Memory B cell (primary cell): ENCODE results near the gene SPNS2.

Experiments used
- ATAC-seq: fragments of 150-1000 bp; cut with Tn5 transposase; 2 replicates; pipeline ENCODE4 v1.10.0; 2021; ENCODE audit warnings: low read depth, mild to moderate bottlenecking, moderate library complexity
- DNase-seq, 2 donors: peaks; one replicate each; pipeline ENCODE4 v3.0.0; 2022; ENCODE audit warnings: low spot score in 2 of 2
- H3K27ac Mint-ChIP-seq: one replicate; pipeline ENCODE4 v1.8.0; 2022; ENCODE audit warnings: mild to moderate bottlenecking, moderate library complexity, mixed read lengths
- H3K27me3 Mint-ChIP-seq: one replicate; pipeline ENCODE4 v1.8.0; 2022; ENCODE audit warnings: mixed read lengths
- H3K36me3 Mint-ChIP-seq: one replicate; pipeline ENCODE4 v1.8.0; 2022; ENCODE audit warnings: mild to moderate bottlenecking, mixed read lengths
- H3K4me1 Mint-ChIP-seq: one replicate; pipeline ENCODE4 v1.8.0; 2022; ENCODE audit warnings: mixed read lengths
- H3K4me3 Mint-ChIP-seq: one replicate; pipeline ENCODE4 v1.8.0; 2022; ENCODE audit warnings: mild to moderate bottlenecking, moderate library complexity, mixed read lengths
- H3K9me3 Mint-ChIP-seq: one replicate; pipeline ENCODE4 v1.8.0; 2022; ENCODE audit warnings: mixed read lengths

The SPNS2 gene

GRCh38 chr17:4558347-4558971, 59.8 kb downstream of the SPNS2 start:
- Mint-ChIP-seq H3K9me3 (no peaks in the 10 kb centered on the region), H3K4me3 (no peak overlapping the region), H3K4me1 (peaks cover 30% of the 10 kb centered on the region), H3K27ac (no peak overlapping the region), H3K36me3 (no peaks in the 10 kb centered on the region), H3K27me3 (peaks cover 2% of the 10 kb centered on the region)
- ATAC-seq: no peak
- DNase-seq: no peak

- Mint-ChIP-seq H3K9me3 (no peaks in the 10 kb centered on the region), H3K4me3 (no peak overlapping the region), H3K4me1 (peaks cover 28% of the 10 kb centered on the region), H3K36me3 (no peaks in the 10 kb centered on the region), H3K27me3 (peaks cover 2% of the 10 kb centered on the region), H3K27ac (no peak overlapping the region)
- ATAC-seq: no peak
- DNase-seq: no peak
Measured at GRCh38 chr17:4559139-4559791, 60.6 kb downstream of the SPNS2 start.

GRCh38 chr17:4559966-4560365, 61.3 kb downstream of the SPNS2 start:
- no peaks in the 10 kb centered on the region for H3K36me3 Mint-ChIP-seq
- ATAC-seq (no peak), DNase-seq (no peak)
- H3K27me3 Mint-ChIP-seq: peaks cover 2% of the 10 kb centered on the region
- H3K4me3 Mint-ChIP-seq: no peak overlapping the region
- H3K27ac Mint-ChIP-seq: no peak overlapping the region
- peaks cover 23% of the 10 kb centered on the region for H3K4me1 Mint-ChIP-seq
- H3K9me3 Mint-ChIP-seq: no peaks in the 10 kb centered on the region

- DNase-seq (no peak), ATAC-seq (no peak)
- Mint-ChIP-seq H3K27ac (no peak within 1 kb of the TSS), H3K4me1 (peaks cover 23% of the 10 kb centered on the region), H3K36me3 (no peaks in the 10 kb centered on the region), H3K27me3 (peaks cover 2% of the 10 kb centered on the region), H3K9me3 (no peaks in the 10 kb centered on the region), H3K4me3 (no peak within 1 kb of the TSS)
Measured at GRCh38 chr17:4560421-4560820, 61.7 kb downstream of the SPNS2 start, which contains the start of gene GGT6. Gene GGT6 (minus strand): TSS chr17:4560577. CDS start chr17:4560521, 56 bp downstream.

GRCh38 chr17:4560837-4561256, 62.2 kb downstream of the SPNS2 start:
- DNase-seq (no peak), ATAC-seq (no peak)
- Mint-ChIP-seq H3K36me3 (no peaks in the 10 kb centered on the region), H3K9me3 (no peaks in the 10 kb centered on the region), H3K27me3 (peaks cover 2% of the 10 kb centered on the region), H3K4me1 (peaks cover 22% of the 10 kb centered on the region), H3K27ac (no peak overlapping the region), H3K4me3 (no peak overlapping the region)

GRCh38 chr17:4562015-4562969, 63.6 kb downstream of the SPNS2 start:
- H3K9me3 Mint-ChIP-seq: no peaks in the 10 kb centered on the region
- no peaks in the 10 kb centered on the region for H3K36me3 Mint-ChIP-seq
- peak overlapping the region; percentile 57 for H3K4me3 Mint-ChIP-seq
- ATAC-seq (peak; percentile 43), DNase-seq (no peak)
- peaks cover 19% of the 10 kb centered on the region for H3K4me1 Mint-ChIP-seq
- H3K27me3 Mint-ChIP-seq: peaks cover 2% of the 10 kb centered on the region
- peak overlapping the region; percentile 58 for H3K27ac Mint-ChIP-seq

- no peaks in the 10 kb centered on the region for H3K36me3 Mint-ChIP-seq
- H3K4me3 Mint-ChIP-seq: peak overlapping the region; percentile 46
Measured at GRCh38 chr17:4565209-4566141, 66.8 kb downstream of the SPNS2 start.

GRCh38 chr17:4566785-4567184, 68.1 kb downstream of the SPNS2 start:
- Mint-ChIP-seq H3K4me1 (peaks cover 16% of the 10 kb centered on the region), H3K27ac (no peak overlapping the region), H3K9me3 (no peaks in the 10 kb centered on the region), H3K36me3 (no peaks in the 10 kb centered on the region), H3K4me3 (no peak overlapping the region), H3K27me3 (no peaks in the 10 kb centered on the region)
- DNase-seq (peak; percentile 38 to 50), ATAC-seq (peak; percentile 68)

More at GRCh38 chr17:4565209-4566141, 66.8 kb downstream of the SPNS2 start:
- DNase-seq (peak in 1 of 2 donors; percentile 31), ATAC-seq (peak; percentile 60)
- Mint-ChIP-seq H3K27me3 (no peaks in the 10 kb centered on the region), H3K4me1 (peaks cover 21% of the 10 kb centered on the region), H3K9me3 (no peaks in the 10 kb centered on the region), H3K27ac (no peak overlapping the region)

- Mint-ChIP-seq H3K9me3 (no peaks in the 10 kb centered on the region), H3K4me1 (peaks cover 11% of the 10 kb centered on the region), H3K4me3 (no peak overlapping the region), H3K27me3 (peaks cover 1% of the 10 kb centered on the region), H3K36me3 (no peaks in the 10 kb centered on the region), H3K27ac (no peak overlapping the region)
- no peak for DNase-seq
- ATAC-seq: no peak
Measured at GRCh38 chr17:4569591-4569990, 70.9 kb downstream of the SPNS2 start.

GRCh38 chr17:4572131-4572530, 73.5 kb downstream of the SPNS2 start:
- ATAC-seq (no peak), DNase-seq (no peak)
- no peaks in the 10 kb centered on the region for H3K36me3 Mint-ChIP-seq
- no peak overlapping the region for H3K4me3 Mint-ChIP-seq
- H3K4me1 Mint-ChIP-seq: peaks cover 9% of the 10 kb centered on the region
- H3K27me3 Mint-ChIP-seq: peaks cover 6% of the 10 kb centered on the region
- no peaks in the 10 kb centered on the region for H3K9me3 Mint-ChIP-seq
- H3K27ac Mint-ChIP-seq: no peak overlapping the region

- DNase-seq: no peak
- Mint-ChIP-seq H3K4me1 (peaks cover 9% of the 10 kb centered on the region), H3K4me3 (no peak overlapping the region), H3K27me3 (peaks cover 7% of the 10 kb centered on the region), H3K36me3 (no peaks in the 10 kb centered on the region), H3K27ac (no peak overlapping the region), H3K9me3 (no peaks in the 10 kb centered on the region)
- no peak for ATAC-seq
Measured at GRCh38 chr17:4573115-4573514, 74.4 kb downstream of the SPNS2 start.

GRCh38 chr17:4573669-4574068, 75.0 kb downstream of the SPNS2 start:
- no peak for DNase-seq
- Mint-ChIP-seq H3K9me3 (no peaks in the 10 kb centered on the region), H3K4me1 (peaks cover 9% of the 10 kb centered on the region), H3K36me3 (no peaks in the 10 kb centered on the region), H3K27me3 (peaks cover 8% of the 10 kb centered on the region), H3K4me3 (no peak overlapping the region), H3K27ac (no peak overlapping the region)
- ATAC-seq: peak; percentile 97

GRCh38 chr17:4574448-4575045, 75.9 kb downstream of the SPNS2 start:
- H3K36me3 Mint-ChIP-seq: no peaks in the 10 kb centered on the region
- H3K9me3 Mint-ChIP-seq: no peaks in the 10 kb centered on the region
- ATAC-seq: no peak
- H3K27ac Mint-ChIP-seq: no peak overlapping the region
- no peak for DNase-seq
- peaks cover 9% of the 10 kb centered on the region for H3K4me1 Mint-ChIP-seq
- H3K4me3 Mint-ChIP-seq: no peak overlapping the region
- H3K27me3 Mint-ChIP-seq: peaks cover 9% of the 10 kb centered on the region
